Activated naive CD8-positive, alpha-beta T cell (primary cell): ENCODE data around the gene SCML1.

Experiments
- H3K27ac Mint-ChIP-seq: one replicate; pipeline ENCODE4 v1.8.0; 2021; ENCODE audit warnings: mixed read lengths
- H3K27me3 Mint-ChIP-seq: one replicate; pipeline ENCODE4 v1.8.0; 2021; ENCODE audit warnings: mixed read lengths
- H3K36me3 Mint-ChIP-seq: one replicate; pipeline ENCODE4 v1.8.0; 2021; ENCODE audit warnings: mixed read lengths
- H3K4me1 Mint-ChIP-seq: one replicate; pipeline ENCODE4 v1.8.0; 2021; ENCODE audit warnings: low read depth, mixed read lengths
- H3K4me3 Mint-ChIP-seq: one replicate; pipeline ENCODE4 v1.8.0; 2021; ENCODE audit warnings: mild to moderate bottlenecking, mixed read lengths
- H3K9me3 Mint-ChIP-seq: one replicate; pipeline ENCODE4 v1.8.0; 2021; ENCODE audit warnings: low read depth, mixed read lengths

SCML1 gene

DNA sequence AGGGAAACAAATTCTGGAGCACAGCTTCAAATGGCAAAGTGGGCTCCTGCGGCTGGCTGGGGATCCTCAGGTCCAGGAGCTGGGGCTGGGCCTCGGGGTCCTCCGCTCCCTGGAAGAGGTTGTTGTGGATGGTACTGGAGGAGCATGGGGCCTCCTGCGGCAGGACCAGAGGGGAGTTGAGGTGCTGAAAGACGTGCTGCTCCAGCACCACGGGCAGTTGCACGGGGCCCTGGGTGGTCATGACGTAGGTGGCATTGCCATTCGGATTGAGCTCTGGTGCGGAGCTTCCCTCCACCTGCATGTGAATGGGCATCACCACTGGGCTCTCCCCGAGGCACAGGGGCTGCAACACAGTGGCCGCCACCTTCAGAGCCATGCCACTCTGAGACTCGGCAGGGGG, 64.1 kb downstream of the SCML1 start:
- H3K27ac Mint-ChIP-seq: no peak overlapping the region
- no peaks in the 10 kb centered on the region for H3K36me3 Mint-ChIP-seq
- H3K9me3 Mint-ChIP-seq: no peaks in the 10 kb centered on the region
- no peak overlapping the region for H3K4me3 Mint-ChIP-seq
- peaks cover 7% of the 10 kb centered on the region for H3K4me1 Mint-ChIP-seq
- H3K27me3 Mint-ChIP-seq: no peaks in the 10 kb centered on the region

- Mint-ChIP-seq H3K9me3 (no peaks in the 10 kb centered on the region), H3K27ac (no peak overlapping the region)
Observed at GRCh38 chrX:17802756-17803155, 65.5 kb downstream of the SCML1 start.

GRCh38 chrX:17803449-17803848, 66.2 kb downstream of the SCML1 start:
- Mint-ChIP-seq H3K4me3 (no peak overlapping the region), H3K27me3 (no peaks in the 10 kb centered on the region), H3K4me1 (no peaks in the 10 kb centered on the region), H3K27ac (no peak overlapping the region), H3K36me3 (no peaks in the 10 kb centered on the region), H3K9me3 (no peaks in the 10 kb centered on the region)

More at GRCh38 chrX:17802756-17803155, 65.5 kb downstream of the SCML1 start:
- no peak overlapping the region for H3K4me3 Mint-ChIP-seq
- peaks cover 3% of the 10 kb centered on the region for H3K4me1 Mint-ChIP-seq
- H3K36me3 Mint-ChIP-seq: no peaks in the 10 kb centered on the region
- H3K27me3 Mint-ChIP-seq: no peaks in the 10 kb centered on the region
